K562 (cell line): ENCODE results near the gene SERBP1. TPM values are rescaled to one million over a fixed set of nuclear protein-coding genes. Genes with fewer than 3 reads are reported as not detected.

ENCODE experiments used
- HDAC1 ChIP-seq, 2 experiments: fragments of 450-650 bp; IDR thresholded peaks; 2 replicates each; pipeline ENCODE4 v1.6.1; 2016 to 2017; ENCODE audit warnings: inconsistent platforms in 1 of 2, mild to moderate bottlenecking in 1 of 2, moderate library complexity in 1 of 2
- KDM1A ChIP-seq, 2 experiments: fragments of 450-650 bp; IDR thresholded peaks; 2 replicates each; pipeline ENCODE4 v1.6.1; 2016; ENCODE audit warnings: mild to moderate bottlenecking in 2 of 2
- MAFK ChIP-seq: IDR thresholded peaks from 2 replicates; pipeline ENCODE4 v1.6.1; 2011; ENCODE audit warnings: low read length, improper control_type of control experiment
- MGA ChIP-seq: fragments of 450-650 bp; IDR thresholded peaks from 2 replicates; pipeline ENCODE4 v1.6.1; 2016; ENCODE audit warnings: mild to moderate bottlenecking, moderate library complexity
- MTA1 ChIP-seq: fragments of 450-650 bp; IDR thresholded peaks from 2 replicates; pipeline ENCODE4 v1.6.1; 2017; ENCODE audit warnings: borderline replicate concordance
- RNF219 ChIP-seq: fragments of 250-450 bp; sonication (Bioruptor Pico); IDR thresholded peaks from 2 replicates; pipeline ENCODE4 v1.5.0; 2022; ENCODE audit warnings: mild to moderate bottlenecking
- ZFP91 ChIP-seq: sonication (generic); formaldehyde crosslinking; IDR thresholded peaks from 2 replicates; pipeline ENCODE4 v1.8.0; 2022; ENCODE audit warnings: mild to moderate bottlenecking, missing genetic modification reagents
- ZNF518B ChIP-seq: fragments of 250-450 bp; sonication (Bioruptor Pico); IDR thresholded peaks from 2 replicates; pipeline ENCODE4 v1.5.0; 2021; ENCODE audit warnings: mild to moderate bottlenecking, moderate library complexity
- polyA plus RNA-seq, 8 experiments: library from polyadenylated mRNA; depleted of rRNA in 4 of 8; stranded (reverse) in 5 of 8; unstranded in 3 of 8; fragments of >200 nt; fragmentation: Nextera tagmentation in 2 of 8; fragmentation: Illumina TruSeq in 1 of 8; extraction: Ambion mirVana in 2 of 8; extraction: Trizol in 1 of 8; gene quantifications; 2 replicates each; pipeline versions ENCODE4 v1.2.1 to v1.2.3, GENCODE V29; 2011 to 2014; ENCODE audit warnings: inconsistent platforms in 1 of 8, missing spikeins in 1 of 8
- total RNA-seq, 7 experiments: library from RNA; depleted of rRNA in 6 of 7; stranded (reverse); fragments of >200 nt in 6 of 7; fragmentation: Illumina TruSeq in 2 of 7; extraction: Trizol in 2 of 7; gene quantifications; 2 replicates each; pipeline versions ENCODE4 v1.2.1 to v1.2.3, GENCODE V29; 2011 to 2021; ENCODE audit warnings: low replicate concordance in 1 of 7

The SERBP1 gene
- total and polyA plus RNA-seq, 9 of the 15 experiments (the other 6 are each of a cell fraction or from before 2014, with no cell fraction given): 79.9 to 761 (median 464) TPM

- TF ChIP-seq ZFP91 (CRISPR knock-in tag) (no peak), MTA1 (no peak), MGA (no peak), MAFK (no peak), KDM1A (IDR thresholded peaks at IDR 0.05) (peak; percentile 85 to 89), ZNF518B (CRISPR knock-in tag) (no peak), HDAC1 (IDR thresholded peaks at IDR 0.05) (peak in 1 of 2 experiments; percentile 56; a peak in 1 of 4 replicates), RNF219 (CRISPR knock-in tag) (no peak)
These were observed 2.3 kb downstream of the SERBP1 start (continued) for GRCh38 chr1:67427947-67428346.
